Esophagus (tissue), 2 donors: ENCODE results near the gene CEACAM5. TPM values are rescaled to one million over a fixed set of nuclear protein-coding genes. Genes with fewer than 3 reads are reported as not detected.

Experiments used
- H3K27ac ChIP-seq, 2 donors: one replicate each; pipeline ENCODE4 v1.5.1; 2013; ENCODE audit warnings: low read depth in 2 of 2, mild to moderate bottlenecking in 2 of 2, inconsistent platforms in 1 of 2, low read length in 1 of 2, moderate library complexity in 1 of 2
- H3K27me3 ChIP-seq, 2 donors: one replicate each; pipeline ENCODE4 v1.6.1; 2013; ENCODE audit warnings: low read length in 2 of 2, control low read depth in 1 of 2, mild to moderate bottlenecking in 1 of 2; ENCODE audit not compliant: insufficient read depth in 2 of 2, control insufficient read depth in 1 of 2
- H3K36me3 ChIP-seq, 2 donors: one replicate each; pipeline ENCODE4 v1.6.1; 2013; ENCODE audit warnings: low read length in 1 of 2; ENCODE audit not compliant: control insufficient read depth in 2 of 2, insufficient read depth in 2 of 2
- H3K4me1 ChIP-seq, 2 donors: one replicate each; pipeline ENCODE4 v1.6.1; 2013; ENCODE audit warnings: low read length in 1 of 2; ENCODE audit not compliant: control insufficient read depth in 2 of 2, insufficient read depth in 2 of 2
- H3K4me3 ChIP-seq, 2 donors: one replicate each; pipeline ENCODE4 v1.5.1; 2013; ENCODE audit warnings: low read length in 2 of 2, mild to moderate bottlenecking in 2 of 2, low read depth in 1 of 2, moderate library complexity in 1 of 2
- H3K9me3 ChIP-seq, 2 donors: one replicate each; pipeline ENCODE4 v1.6.1; 2013; ENCODE audit warnings: mild to moderate bottlenecking in 2 of 2, low read depth in 1 of 2, low read length in 1 of 2, moderate library complexity in 1 of 2; ENCODE audit not compliant: control insufficient read depth in 2 of 2, insufficient read depth in 1 of 2
- WGBS, 2 donors: extraction: QIAGEN DNeasy Blood & Tissue Kit; methylation state at CpG; one replicate each; pipeline ENCODE4 v1.1.7; 2013; 5-methylcytosine and 5-hydroxymethylcytosine counted together
- polyA plus RNA-seq, 2 donors: library from polyadenylated mRNA; stranded (reverse); fragments of 200-250 nt; gene quantifications; one replicate each; pipeline ENCODE4 v1.2.3, GENCODE V29; 2013
- donor health status: healthy with polysubstance abuse.
- donor health status: Bipolar disorder and iron deficiency.

CEACAM5 gene
- polyA plus RNA-seq, 2 donors = 148 to 172 TPM

DNA sequence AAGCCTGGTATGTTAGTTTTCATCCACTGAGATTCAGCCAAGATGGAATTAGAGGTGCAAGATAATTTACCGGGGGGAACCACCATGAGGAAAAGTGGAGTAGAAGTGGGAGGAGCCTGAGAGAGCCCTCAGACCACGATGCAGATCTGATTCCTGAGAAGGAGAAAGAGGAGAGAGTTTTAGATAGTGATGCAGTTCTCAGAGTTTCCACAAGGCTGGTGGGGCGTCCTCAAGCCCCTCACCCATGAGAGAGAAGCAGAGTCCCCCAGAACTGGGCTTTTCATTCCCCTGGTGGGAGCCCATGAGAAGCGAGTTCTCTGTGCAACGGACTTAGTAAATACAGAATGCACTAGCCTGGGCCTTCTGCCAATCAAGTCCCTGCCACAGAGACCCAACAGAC is 18.1 kb downstream of the CEACAM5 start:
- Histone ChIP-seq H3K36me3 (no peaks in the 10 kb centered on the region), H3K4me3 (no peak overlapping the region), H3K4me1 (no peaks in the 10 kb centered on the region), H3K27ac (peak overlapping the region in 1 of 2 donors; percentile 27), H3K27me3 (no peaks in the 10 kb centered on the region), H3K9me3 (no peaks in the 10 kb centered on the region)
- WGBS, 2 donors = 32 to 41% methylated on average over 5 of the region's 5 CpGs

DNA sequence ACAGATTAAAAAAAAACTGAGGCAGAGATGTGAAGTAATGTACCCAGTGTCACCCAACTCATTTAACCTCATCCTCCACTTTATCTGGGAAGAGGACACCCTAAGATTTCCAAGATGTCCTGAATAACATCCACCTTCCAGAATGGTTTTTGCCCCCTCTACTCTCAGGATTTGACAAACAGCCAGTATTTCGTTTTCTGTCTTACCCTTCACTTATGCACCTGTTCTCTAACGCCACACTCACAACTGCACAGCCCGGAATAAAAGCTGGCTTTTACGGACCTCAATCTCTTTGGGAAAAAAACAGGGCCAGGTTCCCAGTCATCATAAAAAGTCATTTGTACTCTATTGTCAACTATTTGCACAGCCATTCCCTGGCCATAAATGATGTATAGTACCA is 25.7 kb downstream of the CEACAM5 start:
- no peak overlapping the region for H3K4me3 ChIP-seq
- H3K9me3 ChIP-seq = no peaks in the 10 kb centered on the region
- 54 to 56% methylated on average over 4 of the region's 4 CpGs for WGBS, 2 donors
- H3K27me3 ChIP-seq = no peaks in the 10 kb centered on the region
- H3K27ac ChIP-seq = peak overlapping the region; percentile 16 to 86
- H3K4me1 ChIP-seq = no peaks in the 10 kb centered on the region
- H3K36me3 ChIP-seq = no peaks in the 10 kb centered on the region

GRCh38 chr19:41734585-41734984 is 26.2 kb downstream of the CEACAM5 start:
- Histone ChIP-seq H3K27me3 (no peaks in the 10 kb centered on the region), H3K27ac (peak overlapping the region; percentile 82 to 83), H3K9me3 (no peaks in the 10 kb centered on the region), H3K4me1 (no peaks in the 10 kb centered on the region), H3K4me3 (no peak overlapping the region), H3K36me3 (no peaks in the 10 kb centered on the region)
- WGBS, 2 donors = 44 to 45% methylated on average over 3 of the region's 3 CpGs

DNA sequence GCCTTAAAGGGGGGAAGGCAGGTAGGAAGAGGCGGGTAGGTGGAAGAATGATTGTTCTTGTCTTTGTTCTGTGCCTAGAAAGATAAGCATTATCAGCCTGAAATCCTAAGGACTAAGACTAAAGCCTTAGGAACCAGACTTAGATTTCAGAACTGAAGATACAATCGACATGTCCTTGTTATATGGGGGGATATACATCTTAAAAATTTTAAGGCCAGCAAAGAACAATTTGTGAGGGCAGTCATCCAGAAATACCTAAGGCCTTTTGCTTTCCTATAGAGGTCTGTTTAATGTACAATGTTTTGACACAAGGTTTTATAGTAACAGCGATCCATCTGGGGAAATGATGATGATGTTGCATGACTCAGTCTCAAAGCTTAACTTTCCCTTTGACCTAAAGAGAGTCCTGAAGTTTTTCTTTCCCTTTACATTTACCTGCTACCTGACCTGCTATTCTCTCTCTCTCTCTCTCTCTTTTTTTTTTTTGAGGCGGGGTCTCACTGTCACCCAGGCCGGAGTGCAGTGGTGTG is 26.7 kb downstream of the CEACAM5 start:
- H3K27ac ChIP-seq = peak overlapping the region; percentile 83
- 59 to 68% methylated on average over 5 of the region's 5 CpGs for WGBS, 2 donors
- no peaks in the 10 kb centered on the region for H3K36me3 ChIP-seq
- H3K4me1 ChIP-seq = no peaks in the 10 kb centered on the region
- H3K9me3 ChIP-seq = no peaks in the 10 kb centered on the region
- no peak overlapping the region for H3K4me3 ChIP-seq
- no peaks in the 10 kb centered on the region for H3K27me3 ChIP-seq

DNA sequence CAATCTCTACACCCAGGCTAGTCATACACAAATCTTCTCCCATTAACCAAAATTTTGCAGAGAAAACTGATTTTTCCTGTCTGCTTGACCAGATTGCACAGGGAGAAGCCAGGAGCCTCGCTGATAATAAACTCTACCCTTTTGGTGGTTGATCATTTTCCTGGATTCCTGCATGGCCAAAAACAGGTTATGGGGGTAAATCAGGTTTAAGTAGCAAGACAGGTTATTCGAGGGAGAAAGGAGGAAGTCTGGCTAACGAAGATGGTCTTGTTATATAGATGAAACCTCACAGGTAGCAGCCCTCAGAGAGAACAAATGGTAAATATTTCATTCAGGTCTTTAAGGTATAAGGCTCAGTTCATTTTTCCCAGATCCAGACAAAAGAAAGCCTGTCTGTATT is 30.9 kb downstream of the CEACAM5 start:
- Histone ChIP-seq H3K36me3 (no peaks in the 10 kb centered on the region), H3K9me3 (no peaks in the 10 kb centered on the region), H3K27ac (peak overlapping the region in 1 of 2 donors; percentile 77), H3K4me3 (no peak overlapping the region), H3K4me1 (no peaks in the 10 kb centered on the region), H3K27me3 (no peaks in the 10 kb centered on the region)
- WGBS, 2 donors = 34 to 39% methylated on average over 3 of the region's 3 CpGs

DNA sequence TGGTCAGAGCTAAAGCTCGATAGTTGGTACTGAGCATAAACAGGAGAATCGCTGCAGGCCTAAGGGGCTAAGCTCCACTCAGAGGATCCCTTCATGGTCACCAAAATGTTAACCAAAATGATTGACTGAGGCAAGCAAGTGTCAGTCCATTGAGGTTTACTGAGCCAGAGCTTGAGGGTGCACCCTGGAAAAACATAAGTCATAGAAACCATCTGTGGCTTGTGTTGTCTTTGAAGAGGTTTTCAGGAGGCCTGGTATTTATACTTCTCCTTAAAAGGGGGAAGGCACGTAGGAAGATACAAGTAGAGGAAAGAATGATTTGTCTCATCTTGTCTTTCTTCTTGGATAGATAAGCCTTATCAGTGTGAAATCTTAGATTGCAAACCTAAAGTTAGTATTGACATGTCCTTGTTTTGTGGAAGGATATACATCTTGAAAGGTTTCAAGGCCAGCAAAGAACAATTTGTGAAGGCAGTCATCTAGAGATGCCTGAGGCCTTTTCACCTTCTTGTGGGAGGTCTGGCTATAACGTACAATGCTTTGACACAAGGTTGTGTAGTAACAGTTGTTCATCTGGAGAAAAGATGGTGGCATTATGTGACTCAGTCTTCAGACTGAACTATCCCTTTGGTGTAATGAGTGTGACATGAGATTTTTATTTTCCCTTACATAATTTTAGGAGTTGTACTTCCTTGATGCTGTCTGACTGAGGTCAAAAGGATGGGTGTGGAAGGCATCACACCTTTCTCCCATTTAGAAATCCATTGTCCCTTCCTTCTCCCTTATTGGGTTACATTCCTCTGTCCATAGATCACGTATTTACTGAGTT is 32.2 kb downstream of the CEACAM5 start:
- 64 to 65% methylated on average over 5 of the region's 5 CpGs for WGBS, 2 donors
- no peak overlapping the region for H3K4me3 ChIP-seq
- H3K36me3 ChIP-seq = no peaks in the 10 kb centered on the region
- peak overlapping the region; percentile 62 to 77 for H3K27ac ChIP-seq
- H3K9me3 ChIP-seq = no peaks in the 10 kb centered on the region
- H3K4me1 ChIP-seq = no peaks in the 10 kb centered on the region
- H3K27me3 ChIP-seq = no peaks in the 10 kb centered on the region

DNA sequence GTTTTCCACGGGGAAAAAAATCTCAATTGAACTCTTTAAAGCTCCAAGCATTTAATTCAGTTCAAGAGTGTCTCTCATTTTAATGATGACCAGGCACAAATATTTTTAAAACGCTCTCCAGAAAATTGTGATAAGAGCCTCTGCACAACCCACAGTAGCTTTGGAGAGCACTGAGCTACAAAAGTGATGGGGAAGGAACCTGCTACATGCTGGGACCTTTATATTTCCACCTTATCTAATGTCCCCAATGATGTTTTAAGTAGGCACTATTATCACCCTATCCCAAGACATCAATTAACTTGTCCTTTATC is 32.8 kb downstream of the CEACAM5 start:
- no peak overlapping the region for H3K4me3 ChIP-seq
- no peaks in the 10 kb centered on the region for H3K36me3 ChIP-seq
- H3K9me3 ChIP-seq = no peaks in the 10 kb centered on the region
- H3K27ac ChIP-seq = peak overlapping the region in 1 of 2 donors; percentile 27
- H3K4me1 ChIP-seq = no peaks in the 10 kb centered on the region
- no peaks in the 10 kb centered on the region for H3K27me3 ChIP-seq
- WGBS, 2 donors = 59 to 66% methylated on average over 2 of the region's 2 CpGs

GRCh38 chr19:41744850-41745249 is 36.4 kb downstream of the CEACAM5 start:
- H3K27ac ChIP-seq = peak overlapping the region in 1 of 2 donors; percentile 31
- no peaks in the 10 kb centered on the region for H3K9me3 ChIP-seq
- no peak overlapping the region for H3K4me3 ChIP-seq
- H3K27me3 ChIP-seq = no peaks in the 10 kb centered on the region
- no peaks in the 10 kb centered on the region for H3K4me1 ChIP-seq
- no peaks in the 10 kb centered on the region for H3K36me3 ChIP-seq
- WGBS, 2 donors = 57 to 60% methylated on average over 4 of the region's 4 CpGs

GRCh38 chr19:41745756-41746155 is 37.3 kb downstream of the CEACAM5 start:
- no peak overlapping the region for H3K4me3 ChIP-seq
- no peaks in the 10 kb centered on the region for H3K27me3 ChIP-seq
- no peaks in the 10 kb centered on the region for H3K4me1 ChIP-seq
- no peaks in the 10 kb centered on the region for H3K9me3 ChIP-seq
- H3K36me3 ChIP-seq = no peaks in the 10 kb centered on the region
- WGBS, 2 donors = 84% methylated on average over 5 of the region's 5 CpGs
- peak overlapping the region in 1 of 2 donors; percentile 31 for H3K27ac ChIP-seq
